HEK293 (cell line): Measurements from ENCODE around the gene ERP44.

Source experiments
- SETDB1 ChIP-seq: IDR thresholded peaks from one replicate; pipeline ENCODE4 v1.6.1; 2017; ENCODE audit warnings: mild to moderate bottlenecking, low read length, moderate library complexity, mixed read lengths; ENCODE audit not compliant: insufficient read length
- ZBTB1 ChIP-seq: fragments of 450-650 bp; formaldehyde crosslinking; IDR thresholded peaks from 2 replicates; pipeline ENCODE4 v1.5.1; 2016; ENCODE audit warnings: missing biosample characterization, missing genetic modification characterization
- ZBTB21 ChIP-seq: fragments of 450-650 bp; formaldehyde crosslinking; IDR thresholded peaks from 2 replicates; pipeline ENCODE4 v1.5.1; 2017; ENCODE audit warnings: missing biosample characterization, missing genetic modification characterization
- ZFHX2 ChIP-seq: fragments of 450-650 bp; formaldehyde crosslinking; conservative IDR thresholded peaks from 2 replicates; pipeline ENCODE4 v1.5.1; 2016; ENCODE audit warnings: missing biosample characterization, missing genetic modification characterization
- ZNF626 ChIP-seq: fragments of 450-650 bp; sonication (Bioruptor Pico); formaldehyde crosslinking; IDR thresholded peaks from 2 replicates; pipeline ENCODE4 v1.5.1; 2018; ENCODE audit warnings: missing biosample characterization, missing genetic modification characterization, inconsistent platforms
- ZNF776 ChIP-seq: fragments of 450-650 bp; formaldehyde crosslinking; IDR thresholded peaks from 2 replicates; pipeline ENCODE4 v1.5.0; 2017; ENCODE audit warnings: missing biosample characterization, missing genetic modification characterization, borderline replicate concordance
- TF ChIP-seq, protein P1 (sequence below): fragments of 450-650 bp; formaldehyde crosslinking; IDR thresholded peaks from 2 replicates; pipeline ENCODE4 v1.5.1; 2016; ENCODE audit warnings: missing biosample characterization, missing genetic modification characterization
- TF ChIP-seq, protein P2 (sequence below): fragments of 450-650 bp; formaldehyde crosslinking; optimal IDR thresholded peaks from 2 replicates; pipeline ENCODE3; 2016; ENCODE audit warnings: missing biosample characterization, mild to moderate bottlenecking, missing genetic modification characterization
- TF ChIP-seq, protein P3 (sequence below): fragments of 450-650 bp; formaldehyde crosslinking; IDR thresholded peaks from 2 replicates; pipeline ENCODE4 v1.5.1; 2016; ENCODE audit warnings: missing biosample characterization, missing genetic modification characterization

DNA sequence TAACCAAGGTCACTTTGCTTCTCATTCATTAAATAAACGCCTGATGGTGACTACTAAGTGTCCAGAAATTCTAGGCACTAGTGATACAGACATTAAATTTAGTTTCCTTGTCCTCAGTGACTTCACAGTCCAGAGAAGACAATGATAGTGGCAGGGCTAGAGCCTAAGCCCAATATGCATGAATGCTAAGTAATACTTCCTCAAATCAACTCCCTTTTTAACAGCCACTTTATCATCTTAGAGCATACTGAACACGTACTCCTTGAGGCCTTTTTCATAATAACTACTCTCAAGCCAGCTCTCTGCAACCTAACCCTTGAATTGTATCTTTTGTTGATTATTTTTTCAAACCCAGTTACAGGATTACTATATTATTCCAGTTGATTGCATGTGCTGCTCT is 118.2 kb downstream of the ERP44 start:
- TF ChIP-seq ZBTB21 (tag by site-specific recombination) (no peak), ZFHX2 (no peak), ZBTB1 (tag by site-specific recombination) (no peak), ZNF626 (no peak), SETDB1 (no peak), ZNF776 (no peak)
- TF ChIP-seq, protein P1, sequence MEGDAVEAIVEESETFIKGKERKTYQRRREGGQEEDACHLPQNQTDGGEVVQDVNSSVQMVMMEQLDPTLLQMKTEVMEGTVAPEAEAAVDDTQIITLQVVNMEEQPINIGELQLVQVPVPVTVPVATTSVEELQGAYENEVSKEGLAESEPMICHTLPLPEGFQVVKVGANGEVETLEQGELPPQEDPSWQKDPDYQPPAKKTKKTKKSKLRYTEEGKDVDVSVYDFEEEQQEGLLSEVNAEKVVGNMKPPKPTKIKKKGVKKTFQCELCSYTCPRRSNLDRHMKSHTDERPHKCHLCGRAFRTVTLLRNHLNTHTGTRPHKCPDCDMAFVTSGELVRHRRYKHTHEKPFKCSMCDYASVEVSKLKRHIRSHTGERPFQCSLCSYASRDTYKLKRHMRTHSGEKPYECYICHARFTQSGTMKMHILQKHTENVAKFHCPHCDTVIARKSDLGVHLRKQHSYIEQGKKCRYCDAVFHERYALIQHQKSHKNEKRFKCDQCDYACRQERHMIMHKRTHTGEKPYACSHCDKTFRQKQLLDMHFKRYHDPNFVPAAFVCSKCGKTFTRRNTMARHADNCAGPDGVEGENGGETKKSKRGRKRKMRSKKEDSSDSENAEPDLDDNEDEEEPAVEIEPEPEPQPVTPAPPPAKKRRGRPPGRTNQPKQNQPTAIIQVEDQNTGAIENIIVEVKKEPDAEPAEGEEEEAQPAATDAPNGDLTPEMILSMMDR (tag by site-specific recombination), result no peak
- TF ChIP-seq, protein P2, sequence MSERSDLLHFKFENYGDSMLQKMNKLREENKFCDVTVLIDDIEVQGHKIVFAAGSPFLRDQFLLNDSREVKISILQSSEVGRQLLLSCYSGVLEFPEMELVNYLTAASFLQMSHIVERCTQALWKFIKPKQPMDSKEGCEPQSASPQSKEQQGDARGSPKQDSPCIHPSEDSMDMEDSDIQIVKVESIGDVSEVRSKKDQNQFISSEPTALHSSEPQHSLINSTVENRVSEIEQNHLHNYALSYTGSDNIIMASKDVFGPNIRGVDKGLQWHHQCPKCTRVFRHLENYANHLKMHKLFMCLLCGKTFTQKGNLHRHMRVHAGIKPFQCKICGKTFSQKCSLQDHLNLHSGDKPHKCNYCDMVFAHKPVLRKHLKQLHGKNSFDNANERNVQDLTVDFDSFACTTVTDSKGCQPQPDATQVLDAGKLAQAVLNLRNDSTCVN, result no peak
- TF ChIP-seq, protein P3, sequence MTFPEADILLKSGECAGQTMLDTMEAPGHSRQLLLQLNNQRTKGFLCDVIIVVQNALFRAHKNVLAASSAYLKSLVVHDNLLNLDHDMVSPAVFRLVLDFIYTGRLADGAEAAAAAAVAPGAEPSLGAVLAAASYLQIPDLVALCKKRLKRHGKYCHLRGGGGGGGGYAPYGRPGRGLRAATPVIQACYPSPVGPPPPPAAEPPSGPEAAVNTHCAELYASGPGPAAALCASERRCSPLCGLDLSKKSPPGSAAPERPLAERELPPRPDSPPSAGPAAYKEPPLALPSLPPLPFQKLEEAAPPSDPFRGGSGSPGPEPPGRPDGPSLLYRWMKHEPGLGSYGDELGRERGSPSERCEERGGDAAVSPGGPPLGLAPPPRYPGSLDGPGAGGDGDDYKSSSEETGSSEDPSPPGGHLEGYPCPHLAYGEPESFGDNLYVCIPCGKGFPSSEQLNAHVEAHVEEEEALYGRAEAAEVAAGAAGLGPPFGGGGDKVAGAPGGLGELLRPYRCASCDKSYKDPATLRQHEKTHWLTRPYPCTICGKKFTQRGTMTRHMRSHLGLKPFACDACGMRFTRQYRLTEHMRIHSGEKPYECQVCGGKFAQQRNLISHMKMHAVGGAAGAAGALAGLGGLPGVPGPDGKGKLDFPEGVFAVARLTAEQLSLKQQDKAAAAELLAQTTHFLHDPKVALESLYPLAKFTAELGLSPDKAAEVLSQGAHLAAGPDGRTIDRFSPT (tag by site-specific recombination), result no peak
